GM23338 (cell line): Measurements from ENCODE around the gene FOXJ1. TPM values are rescaled to one million over a fixed set of nuclear protein-coding genes. Genes with fewer than 3 reads are reported as not detected.

Source experiments
- ATAC-seq: fragments of 200-7000 bp; cut with Tn5 transposase; 3 replicates; pipeline ENCODE4 v1.9.1; 2020
- DNase-seq: peaks from one replicate; pipeline ENCODE4 v3.0.0-alpha.2; 2015; ENCODE audit warnings: low spot score
- H2AFZ ChIP-seq: fragments of 200-600 bp; sonication (generic); 2 replicates; pipeline ENCODE4 v1.8.0; 2016; ENCODE audit warnings: antibody characterized with exemption, mild to moderate bottlenecking, moderate library complexity
- H3F3A ChIP-seq: fragments of 200-600 bp; sonication (generic); replicated peaks from 2 replicates; pipeline ENCODE4 v1.8.0; 2017; ENCODE audit warnings: antibody characterized with exemption, mixed run types, low read depth
- H3K27ac ChIP-seq: fragments of 200-600 bp; sonication (generic); 2 replicates; pipeline ENCODE4 v1.6.1; 2016; ENCODE audit warnings: low read depth
- H3K27me3 ChIP-seq: fragments of 200-600 bp; sonication (generic); 2 replicates; pipeline ENCODE4 v1.8.0; 2016; ENCODE audit warnings: mild to moderate bottlenecking, mixed run types, moderate library complexity; ENCODE audit not compliant: insufficient read depth
- H3K36me3 ChIP-seq: fragments of 200-600 bp; sonication (generic); 2 replicates; pipeline ENCODE4 v1.8.0; 2016; ENCODE audit warnings: mild to moderate bottlenecking; ENCODE audit not compliant: insufficient read depth
- H3K4me1 ChIP-seq: fragments of 200-600 bp; sonication (generic); 2 replicates; pipeline ENCODE4 v1.8.0; 2016; ENCODE audit warnings: mild to moderate bottlenecking, moderate library complexity; ENCODE audit not compliant: insufficient read depth
- H3K4me2 ChIP-seq: fragments of 200-600 bp; sonication (generic); 2 replicates; pipeline ENCODE4 v1.7.1; 2017; ENCODE audit warnings: mixed run types
- H3K4me3 ChIP-seq: fragments of 200-600 bp; sonication (generic); 2 replicates; pipeline ENCODE4 v1.6.1; 2016; ENCODE audit warnings: mixed run types
- H3K79me2 ChIP-seq: fragments of 200-600 bp; sonication (generic); replicated peaks from 2 replicates; pipeline ENCODE4 v1.8.0; 2017; ENCODE audit warnings: mild to moderate bottlenecking; ENCODE audit not compliant: insufficient read depth
- H3K9me2 ChIP-seq: fragments of 200-600 bp; sonication (generic); 2 replicates; pipeline ENCODE4 v1.8.0; 2017; ENCODE audit not compliant: insufficient read depth
- H4K20me1 ChIP-seq: fragments of 200-600 bp; sonication (generic); replicated peaks from 2 replicates; pipeline ENCODE4 v1.8.0; 2017; ENCODE audit warnings: mild to moderate bottlenecking; ENCODE audit not compliant: insufficient read depth
- H3K27ac Mint-ChIP-seq: 2 replicates; pipeline ENCODE4 v1.8.0; 2020; ENCODE audit warnings: inconsistent platforms, mild to moderate bottlenecking, moderate library complexity, mixed read lengths
- H3K27me3 Mint-ChIP-seq: 3 replicates; pipeline ENCODE4 v1.8.0; 2022; ENCODE audit warnings: low read depth, mild to moderate bottlenecking, moderate library complexity, mixed read lengths, inconsistent platforms; ENCODE audit not compliant: insufficient read depth, poor library complexity
- H3K36me3 Mint-ChIP-seq: 3 replicates; pipeline ENCODE4 v1.8.0; 2021; ENCODE audit warnings: low read depth, mild to moderate bottlenecking, inconsistent platforms, moderate library complexity, mixed read lengths
- H3K4me1 Mint-ChIP-seq: 3 replicates; pipeline ENCODE4 v1.8.0; 2020; ENCODE audit warnings: mild to moderate bottlenecking, inconsistent platforms, mixed read lengths
- H3K4me3 Mint-ChIP-seq: 3 replicates; pipeline ENCODE4 v1.8.0; 2021; ENCODE audit warnings: moderate library complexity, mild to moderate bottlenecking, inconsistent platforms, mixed read lengths
- H3K9me3 Mint-ChIP-seq: 3 replicates; pipeline ENCODE4 v1.8.0; 2020; ENCODE audit warnings: moderate library complexity, mild to moderate bottlenecking, inconsistent platforms, mixed read lengths
- ETS1 ChIP-seq: IDR thresholded peaks from 2 replicates; pipeline ENCODE4 v1.6.1; 2016; ENCODE audit warnings: antibody characterized with exemption
- JUNB ChIP-seq: IDR thresholded peaks from one replicate; pipeline ENCODE4 v1.6.1; 2016; ENCODE audit warnings: antibody characterized with exemption; ENCODE audit not compliant: unreplicated experiment
- POLR2AphosphoS5 ChIP-seq: IDR thresholded peaks from 2 replicates; pipeline ENCODE4 v1.6.1; 2016; ENCODE audit warnings: antibody characterized with exemption, low read depth
- STAT1 ChIP-seq: IDR thresholded peaks from one replicate; pipeline ENCODE4 v1.6.1; 2016; ENCODE audit warnings: antibody characterized with exemption; ENCODE audit not compliant: unreplicated experiment
- ZNF114 ChIP-seq: fragments of 250-450 bp; sonication (Bioruptor Pico); IDR thresholded peaks from 2 replicates; pipeline ENCODE4 v1.5.0; 2020; ENCODE audit warnings: mild to moderate bottlenecking, moderate library complexity
- ZNF331 ChIP-seq: fragments of 250-450 bp; sonication (Bioruptor Pico); IDR thresholded peaks from 2 replicates; pipeline ENCODE4 v1.5.0; 2020; ENCODE audit warnings: low read depth, mild to moderate bottlenecking, moderate library complexity
- ZNF462 ChIP-seq: fragments of 250-450 bp; sonication (Bioruptor Pico); IDR thresholded peaks from 2 replicates; pipeline ENCODE4 v1.5.0; 2020; ENCODE audit warnings: mild to moderate bottlenecking, moderate library complexity
- polyA plus RNA-seq: library from polyadenylated mRNA; unstranded; fragments of >200 nt; fragmentation: Nextera tagmentation; extraction: Ambion mirVana; gene quantifications from 2 replicates; pipeline ENCODE4 v1.2.1, GENCODE V29; 2016
- total RNA-seq: library from RNA; depleted of rRNA; stranded (reverse); fragments of >200 nt; shearing (Covaris generic); gene quantifications from 2 replicates; pipeline ENCODE4 v1.2.3, GENCODE V29; 2014

The FOXJ1 gene
- total and polyA plus RNA-seq, 2 experiments from 2014 or later: 2.3 to 12.3 TPM

GRCh38 chr17:76174037-76174436 is 33.0 kb upstream of the FOXJ1 start (continued):
- TF ChIP-seq ZNF462 (CRISPR knock-in tag): no peak
- TF ChIP-seq ZNF331 (CRISPR knock-in tag): no peak
- TF ChIP-seq JUNB: no peak
- TF ChIP-seq ETS1: no peak

GRCh38 chr17:76173474-76173873 is 32.4 kb upstream of the FOXJ1 start:
- H3K9me3 Mint-ChIP-seq: no peaks in the 10 kb centered on the region
- no peak overlapping the region for H3K27ac Mint-ChIP-seq
- Histone ChIP-seq H3K27ac (no peak overlapping the region), H4K20me1 (no peaks in the 10 kb centered on the region), H3F3A (no peaks in the 10 kb centered on the region; the same call in 1 of the 2 replicates), H3K9me2 (no peaks in the 10 kb centered on the region), H3K4me1 (peaks cover 8% of the 10 kb centered on the region), H3K36me3 (no peaks in the 10 kb centered on the region), H2AFZ (0 out of 2 replicates have a peak overlapping the region, but pooled peaks have one; percentile 47), H3K4me2 (no peak overlapping the region), H3K27me3 (no peaks in the 10 kb centered on the region), H3K79me2 (no peaks in the 10 kb centered on the region), H3K4me3 (no peak overlapping the region)
- H3K36me3 Mint-ChIP-seq: no peaks in the 10 kb centered on the region
- H3K4me1 Mint-ChIP-seq: peaks cover 9% of the 10 kb centered on the region
- TF ChIP-seq POLR2AphosphoS5: no peak
- TF ChIP-seq STAT1: no peak
- TF ChIP-seq ZNF331 (CRISPR knock-in tag): no peak
- no peak for TF ChIP-seq ZNF114 (CRISPR knock-in tag)
- TF ChIP-seq ETS1: no peak
- ATAC-seq (no peak), DNase-seq (no peak)
- H3K27me3 Mint-ChIP-seq: peaks cover 3% of the 10 kb centered on the region
- H3K4me3 Mint-ChIP-seq: no peak overlapping the region
